Activated naive CD4-positive, alpha-beta T cell treated with Interleukin-2 at 50 U/mL for 16 hours (primary cell): ENCODE data around the gene GPRIN3.
"Not testable (repeated sequence)": the region's sequence is repeated elsewhere in the genome, so short reads cannot be mapped to it uniquely, and the experiment has no call there.

Experiments
- DNase-seq: peaks from one replicate; pipeline ENCODE4 v3.0.0-alpha.2; 2020

GPRIN3 gene

GRCh38 chr4:89311433-89311832 is 3.8 kb upstream of the GPRIN3 start:
- no peak for DNase-seq

- not testable (repeated sequence) for DNase-seq
Measured at GRCh38 chr4:89309154-89309553, 1.6 kb upstream of the GPRIN3 start.

DNA sequence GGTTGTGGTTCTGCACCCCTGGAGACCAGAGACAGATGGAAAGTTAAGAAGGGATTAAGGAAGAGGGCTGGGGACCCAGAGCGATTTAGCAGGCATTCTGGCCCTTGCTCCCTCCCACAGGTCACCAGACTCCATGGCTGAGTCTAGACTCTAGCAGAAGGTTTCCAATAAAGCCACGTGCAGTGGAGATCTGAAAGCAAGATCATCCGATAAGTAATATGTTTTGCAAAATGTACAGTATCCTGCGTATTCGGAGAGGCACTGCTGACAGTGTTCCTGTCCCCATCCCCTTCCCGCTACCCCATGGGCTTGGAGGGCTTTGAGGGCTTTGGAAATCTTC is 531 bp upstream of the GPRIN3 start:
- no peak for DNase-seq

- no peak for DNase-seq
Measured at GRCh38 chr4:89307178-89307445, 488 bp downstream of the GPRIN3 start.

- DNase-seq: no peak
Measured at GRCh38 chr4:89306486-89307177, 968 bp downstream of the GPRIN3 start.

- DNase-seq: no peak
Measured at GRCh38 chr4:89305712-89306437, 1.7 kb downstream of the GPRIN3 start.

DNA sequence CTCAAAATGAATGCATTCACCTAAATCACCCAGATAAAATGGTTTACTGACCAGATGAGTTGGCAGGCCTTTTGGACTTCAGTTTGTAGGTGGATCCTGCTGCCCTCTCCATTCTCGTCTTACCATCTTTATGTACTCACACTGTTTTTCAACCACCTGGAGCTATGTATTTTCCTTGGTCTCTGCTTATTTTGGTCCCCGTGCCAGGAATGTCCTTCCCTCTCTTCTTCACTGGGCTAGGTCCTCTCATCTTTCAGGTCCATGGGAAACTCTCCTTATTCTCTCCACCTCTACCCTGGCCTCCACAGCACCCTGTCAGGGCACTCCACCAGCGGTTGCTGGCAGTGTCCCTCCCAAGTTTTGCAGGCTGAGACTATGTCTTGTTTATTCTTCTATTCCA is 2.6 kb downstream of the GPRIN3 start:
- DNase-seq: no peak

GRCh38 chr4:89303814-89304388 is 3.7 kb downstream of the GPRIN3 start:
- DNase-seq: no peak

DNA sequence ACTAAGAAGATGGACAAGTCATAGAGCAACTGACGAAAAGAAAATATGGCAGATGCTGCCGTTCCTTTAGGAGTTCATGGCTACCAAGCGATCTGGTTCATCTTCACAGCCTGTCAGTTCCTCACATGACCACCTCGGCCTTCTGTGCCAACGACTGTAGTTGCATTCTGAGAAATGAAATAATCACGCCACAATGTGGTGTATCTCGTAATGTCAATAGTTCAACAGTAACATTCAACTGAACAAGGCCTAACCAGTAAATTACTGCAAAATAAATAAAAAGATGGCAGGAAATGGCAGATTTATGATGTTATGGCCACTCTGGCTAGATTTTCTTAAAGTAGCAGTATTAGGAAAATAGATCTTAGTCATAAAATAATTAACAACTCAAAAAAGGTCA is 4.4 kb downstream of the GPRIN3 start:
- DNase-seq: peak; percentile 62

GRCh38 chr4:89301902-89302301 is 5.7 kb downstream of the GPRIN3 start:
- DNase-seq: no peak

GRCh38 chr4:89301003-89301402 is 6.6 kb downstream of the GPRIN3 start:
- DNase-seq: no peak

- DNase-seq: no peak
Measured at GRCh38 chr4:89300499-89300898, 7.1 kb downstream of the GPRIN3 start.

DNA sequence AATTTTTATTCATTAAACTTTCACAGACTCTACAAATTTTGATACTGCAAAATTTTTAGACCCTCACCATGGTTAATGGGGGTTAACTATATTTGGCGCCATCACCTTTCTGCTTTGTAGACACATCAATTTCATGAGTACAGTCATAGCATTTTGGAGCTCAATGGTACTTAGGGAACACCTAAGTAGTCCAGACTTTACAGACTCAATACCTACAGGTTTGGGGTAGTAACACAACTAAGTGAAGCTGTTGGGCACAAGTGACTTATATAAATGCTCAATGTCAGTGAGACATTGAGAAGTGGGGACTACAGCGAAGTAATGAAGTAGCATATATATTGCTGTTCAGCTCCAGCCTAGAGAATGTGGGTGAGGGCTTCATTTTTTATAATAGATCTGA is 7.5 kb downstream of the GPRIN3 start:
- DNase-seq: no peak

DNA sequence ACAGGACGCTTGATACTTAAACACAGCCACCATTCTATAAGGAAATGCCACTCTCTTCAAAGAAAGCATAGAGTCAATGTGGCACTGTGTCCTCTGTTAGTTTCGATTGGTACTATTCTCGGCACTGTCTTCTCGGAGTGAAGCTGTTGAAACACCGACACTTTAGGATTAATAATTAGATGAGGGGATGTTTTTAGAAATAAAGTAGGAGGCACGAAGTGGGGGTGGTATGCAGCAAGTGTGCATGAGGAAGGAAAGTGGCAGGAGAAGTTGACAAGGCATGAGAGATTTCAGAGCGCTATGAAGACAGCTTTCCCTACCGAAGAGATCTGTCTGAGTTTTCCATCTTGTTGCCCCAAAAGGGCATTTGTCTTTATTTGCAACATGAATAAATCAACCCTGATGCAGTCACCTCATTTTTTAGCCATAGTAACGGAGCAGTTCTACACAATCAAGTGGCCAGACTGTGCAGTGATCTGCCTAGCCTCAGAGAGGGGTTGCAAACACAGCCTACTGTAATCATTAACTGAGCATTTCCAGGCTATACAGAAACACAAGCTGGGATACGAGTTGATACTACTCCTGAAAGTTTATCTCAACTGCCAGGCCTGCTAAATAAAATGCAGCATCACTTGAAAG is 8.3 kb downstream of the GPRIN3 start:
- DNase-seq: no peak

- DNase-seq: no peak
Measured at GRCh38 chr4:89298788-89299152, 8.8 kb downstream of the GPRIN3 start.

DNA sequence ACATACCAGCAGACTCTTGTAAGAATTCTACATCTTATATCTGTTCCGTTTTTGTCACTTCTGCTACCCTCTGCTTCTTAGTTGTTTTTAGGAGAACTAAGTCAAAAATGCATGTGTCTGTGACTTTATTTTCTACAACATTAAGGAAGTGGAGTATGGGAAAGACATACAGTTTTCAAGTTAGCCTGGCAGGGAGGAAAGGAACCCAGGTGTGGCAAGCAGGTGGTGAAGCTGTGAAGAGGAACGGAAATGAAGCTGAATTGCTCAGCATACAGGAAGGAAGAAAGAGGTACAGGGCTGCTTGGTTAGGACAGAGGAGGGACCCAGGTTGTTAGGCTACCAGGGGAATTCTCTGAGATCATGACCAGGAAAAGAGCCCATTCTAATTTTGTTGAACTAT is 9.4 kb downstream of the GPRIN3 start:
- peak; percentile 41 for DNase-seq

- DNase-seq: no peak
Measured at GRCh38 chr4:89296896-89297295, 10.7 kb downstream of the GPRIN3 start.

GRCh38 chr4:89296399-89296798 is 11.2 kb downstream of the GPRIN3 start:
- DNase-seq: no peak

- no peak for DNase-seq
Measured at GRCh38 chr4:89295415-89295927, 12.1 kb downstream of the GPRIN3 start.

DNA sequence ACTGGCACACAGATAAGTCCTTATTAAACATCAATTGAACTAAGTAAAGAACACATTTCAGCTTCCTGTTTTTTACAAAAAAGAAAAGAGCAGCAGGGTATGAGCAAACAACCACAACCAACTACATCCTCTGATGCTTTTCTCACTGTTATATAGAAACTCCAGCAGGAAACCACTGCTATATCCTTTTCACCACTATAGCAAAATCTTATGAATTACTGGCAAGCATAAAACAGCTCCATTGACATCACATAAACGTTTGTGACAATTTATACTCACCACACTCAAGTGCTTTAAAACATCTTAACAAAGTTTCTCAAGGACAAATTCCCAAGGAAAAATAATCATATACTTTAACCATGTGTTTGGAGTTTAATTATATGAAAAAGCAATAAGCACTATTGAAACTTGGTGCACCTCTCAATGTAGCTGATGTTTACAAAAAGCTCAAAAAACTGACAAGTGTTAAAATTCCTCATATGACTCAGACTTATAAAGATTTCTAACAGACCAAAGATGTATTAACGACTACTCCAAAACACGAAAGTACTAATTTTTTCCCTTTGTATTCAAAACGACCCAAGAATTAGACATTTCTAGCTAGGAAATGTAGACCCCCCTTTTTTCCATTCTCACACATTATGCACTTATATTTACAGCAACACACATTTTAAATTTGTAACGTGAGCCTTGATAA is 12.9 kb downstream of the GPRIN3 start:
- no peak for DNase-seq

DNA sequence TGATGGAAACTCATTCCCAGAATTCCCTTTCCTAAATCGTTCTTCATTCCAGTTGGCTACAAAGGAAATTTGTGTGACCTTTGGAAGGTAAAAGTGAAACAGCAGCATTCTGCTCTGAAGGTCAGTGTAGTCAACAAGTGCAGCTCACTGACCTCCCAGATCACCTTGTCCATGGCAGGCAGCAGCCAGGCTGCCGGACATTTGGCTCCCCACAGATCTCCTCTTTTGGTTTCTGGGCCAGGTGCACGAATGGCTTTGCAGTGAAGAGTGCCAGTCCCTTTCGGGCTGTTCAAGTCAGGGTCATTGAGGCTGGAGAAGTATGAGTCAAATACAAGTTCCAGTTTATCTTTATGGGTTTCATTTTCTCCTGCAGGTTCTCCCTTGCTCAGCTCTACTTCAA is 14.3 kb downstream of the GPRIN3 start:
- no peak for DNase-seq

- DNase-seq: no peak
Measured at GRCh38 chr4:89290727-89291516, 16.7 kb downstream of the GPRIN3 start.

DNA sequence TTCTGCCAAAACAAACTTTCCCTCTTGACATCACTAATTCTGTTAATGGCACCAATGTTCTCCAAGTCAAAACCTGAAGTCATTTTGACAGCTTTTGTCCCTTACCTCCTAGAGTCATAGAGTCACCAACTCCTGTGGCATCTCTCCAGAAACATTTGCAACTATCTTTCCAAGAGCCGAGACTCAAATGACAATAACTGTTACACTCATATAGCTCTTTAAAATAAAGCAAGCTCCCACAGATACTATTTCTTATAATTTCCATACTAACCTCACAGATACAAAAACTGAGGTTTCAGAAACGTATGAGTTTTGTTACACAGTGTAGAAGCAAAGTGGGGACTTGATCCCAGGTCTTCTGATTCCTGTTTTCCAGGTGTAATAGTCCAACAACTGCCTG is 18.3 kb downstream of the GPRIN3 start:
- DNase-seq: no peak
